Erythroblast (primary cell): ENCODE results near the gene FOXO6.

Source experiments
- GATA1 ChIP-seq: IDR thresholded peaks from 2 replicates; pipeline ENCODE4 v1.6.1; 2011; ENCODE audit warnings: low read depth, mild to moderate bottlenecking, control low read depth, low read length, moderate library complexity
- POLR2A ChIP-seq: IDR thresholded peaks from 2 replicates; pipeline ENCODE4 v1.6.1; 2011; ENCODE audit warnings: mild to moderate bottlenecking, low read length

DNA sequence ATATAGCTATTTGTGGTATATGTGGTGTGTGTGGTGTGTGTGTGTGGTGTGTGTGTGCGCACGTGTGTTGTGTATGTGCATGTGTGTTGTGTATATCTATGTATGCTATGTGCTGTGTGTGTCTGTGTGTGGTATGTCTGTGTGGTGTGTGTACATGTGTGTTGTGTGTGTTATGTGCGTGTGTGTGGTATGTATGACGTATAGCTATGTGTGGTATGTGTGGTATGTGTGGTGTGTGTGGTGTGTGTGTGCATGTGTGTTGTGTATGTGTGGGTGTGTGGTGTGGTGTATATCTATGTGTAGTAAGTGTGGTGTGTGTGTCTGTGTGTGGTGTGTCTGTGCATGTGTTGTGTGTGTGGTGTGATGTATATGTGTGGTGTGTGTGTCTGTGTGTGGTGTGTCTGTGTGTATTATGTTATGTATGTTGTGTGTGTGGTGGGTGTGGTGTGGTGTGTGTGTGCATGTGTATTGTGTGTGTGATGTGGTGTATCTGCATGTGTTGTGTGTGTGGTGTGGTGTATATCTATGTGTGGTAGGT is 63.4 kb downstream of the FOXO6 start:
- TF ChIP-seq POLR2A, result no peak
- no peak for TF ChIP-seq GATA1
